CD4-positive, alpha-beta T cell treated with Interleukin-21 for 1 hour (primary cell): ENCODE measurements around the gene TSPEAR.
"Not testable (repeated sequence)": the region's sequence is repeated elsewhere in the genome, so short reads cannot be mapped to it uniquely, and the experiment has no call there.

Experiments used
- DNase-seq: peaks from one replicate; pipeline ENCODE4 v3.0.0-alpha.2; 2020

The TSPEAR gene

DNA sequence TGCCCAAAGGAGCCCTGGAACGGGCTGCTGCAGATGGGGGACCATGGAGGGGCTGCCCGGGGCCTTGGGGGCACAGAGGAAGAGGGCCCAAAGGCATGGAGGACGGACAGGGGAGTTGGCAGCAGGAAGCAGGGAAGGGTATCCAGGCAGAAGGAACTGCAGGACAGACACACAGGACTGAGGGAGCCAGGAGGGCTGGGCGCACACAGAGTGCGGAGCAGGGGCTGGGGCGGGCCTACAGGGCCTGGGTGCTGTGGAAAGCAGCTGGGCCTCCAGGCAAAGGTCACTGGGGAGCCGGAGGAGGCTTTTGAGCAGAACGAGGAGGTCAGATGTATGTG, 199.5 kb downstream of the TSPEAR start:
- DNase-seq, result no peak

DNA sequence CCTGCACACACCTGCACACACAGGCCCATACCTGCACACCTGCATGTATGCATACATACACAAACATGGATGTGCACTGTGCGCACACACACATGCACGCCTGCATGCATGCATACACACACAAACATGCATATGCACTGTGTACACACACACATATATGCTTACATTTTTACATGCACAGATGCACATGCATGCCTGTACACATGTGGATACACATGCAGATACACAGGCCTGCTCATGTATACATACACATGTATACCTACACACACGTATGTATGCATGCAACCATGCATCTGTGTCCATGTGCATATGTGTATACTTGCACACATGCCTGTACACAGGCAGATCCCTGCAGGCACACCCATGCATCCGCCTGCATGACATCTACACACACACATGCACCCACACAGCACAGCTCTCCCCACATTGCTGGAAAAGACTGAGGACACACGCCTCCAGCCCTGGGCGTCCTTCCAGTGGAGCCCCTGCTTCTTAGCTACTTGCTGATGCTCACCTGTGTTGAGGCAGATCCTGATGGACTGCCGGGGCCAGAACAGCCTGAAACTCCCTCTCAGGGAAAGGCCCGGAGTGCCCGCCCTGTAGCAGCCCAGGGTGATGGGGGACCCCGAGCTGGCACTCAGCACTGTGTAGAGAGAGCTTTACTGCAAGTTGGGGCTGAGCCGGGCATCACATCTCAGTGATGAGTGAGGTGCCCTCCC, 200.0 kb downstream of the TSPEAR start:
- no peak for DNase-seq

DNA sequence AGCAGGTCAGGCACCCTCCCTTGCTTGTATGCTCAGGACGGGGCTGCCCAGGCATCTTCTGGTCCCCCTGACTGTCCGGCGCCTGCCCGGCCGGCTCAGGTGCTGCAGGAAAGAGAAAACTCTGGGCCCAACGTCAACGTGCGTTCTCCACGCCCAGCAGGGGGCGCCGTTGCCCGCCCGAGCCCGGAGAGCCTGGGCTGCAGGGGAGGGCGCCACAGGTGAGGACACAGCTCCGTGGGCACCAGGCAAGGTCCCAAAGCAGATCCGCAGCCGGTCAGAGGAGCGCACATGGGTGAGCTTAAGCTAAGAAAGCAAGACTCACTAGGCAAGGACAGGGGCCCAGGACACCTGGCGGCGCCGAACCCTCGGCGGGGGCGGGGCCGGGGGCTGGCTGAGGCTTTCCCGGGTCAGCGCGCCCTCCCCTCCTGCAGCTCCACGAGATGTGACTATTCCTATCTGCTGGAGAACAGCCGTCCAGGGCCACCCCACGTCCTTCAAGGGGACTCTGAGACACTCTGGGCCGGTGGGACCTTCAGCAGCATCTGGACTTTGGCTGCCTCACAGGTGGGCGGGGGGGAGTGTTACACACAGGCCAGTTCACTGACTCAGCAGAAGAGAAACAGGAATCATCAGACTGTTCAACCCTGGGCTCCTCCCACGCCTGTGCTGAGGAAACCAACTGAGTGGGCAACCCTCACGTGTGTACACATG, 200.7 kb downstream of the TSPEAR start:
- DNase-seq, result peak; percentile 80

DNA sequence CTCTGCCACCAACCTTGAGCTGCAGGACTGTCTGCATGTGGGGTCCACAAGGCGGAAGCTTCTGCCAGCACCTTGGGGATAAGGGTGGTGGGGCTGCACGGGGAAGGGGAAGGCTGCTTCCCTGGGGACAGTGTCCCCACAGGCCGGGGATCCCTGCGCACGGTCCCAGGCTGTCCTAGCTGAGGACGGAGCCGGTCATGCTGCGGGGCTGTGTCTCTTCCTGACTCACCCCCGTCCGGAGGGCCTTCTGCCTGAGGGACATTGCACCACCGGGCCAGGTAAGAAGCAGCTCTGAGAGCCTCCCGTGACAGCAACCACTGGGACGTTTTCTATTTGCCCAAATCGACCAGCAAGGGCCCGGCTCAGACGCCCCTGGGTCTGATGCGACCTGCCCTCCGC, 201.3 kb downstream of the TSPEAR start:
- no peak for DNase-seq

DNA sequence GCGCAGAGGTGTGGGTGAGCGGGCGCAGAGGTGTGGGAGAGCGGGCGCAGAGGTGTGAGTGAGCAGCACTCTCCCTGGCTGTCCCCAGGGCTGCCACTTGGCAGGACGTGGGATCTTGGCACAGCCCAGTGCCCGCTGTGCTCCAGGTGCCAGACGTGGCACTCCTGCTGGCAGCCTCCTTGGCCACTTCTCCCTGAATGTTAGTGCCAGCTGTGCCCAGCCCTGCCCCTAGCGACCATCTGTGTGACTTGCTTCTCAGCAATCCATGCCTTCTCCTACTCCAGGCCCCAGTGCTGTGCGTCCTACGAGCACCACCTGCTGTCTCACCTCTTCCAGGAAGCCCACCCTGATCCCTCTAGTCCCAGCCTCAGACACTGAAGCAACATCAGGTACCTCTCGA, 201.8 kb downstream of the TSPEAR start:
- no peak for DNase-seq

DNA sequence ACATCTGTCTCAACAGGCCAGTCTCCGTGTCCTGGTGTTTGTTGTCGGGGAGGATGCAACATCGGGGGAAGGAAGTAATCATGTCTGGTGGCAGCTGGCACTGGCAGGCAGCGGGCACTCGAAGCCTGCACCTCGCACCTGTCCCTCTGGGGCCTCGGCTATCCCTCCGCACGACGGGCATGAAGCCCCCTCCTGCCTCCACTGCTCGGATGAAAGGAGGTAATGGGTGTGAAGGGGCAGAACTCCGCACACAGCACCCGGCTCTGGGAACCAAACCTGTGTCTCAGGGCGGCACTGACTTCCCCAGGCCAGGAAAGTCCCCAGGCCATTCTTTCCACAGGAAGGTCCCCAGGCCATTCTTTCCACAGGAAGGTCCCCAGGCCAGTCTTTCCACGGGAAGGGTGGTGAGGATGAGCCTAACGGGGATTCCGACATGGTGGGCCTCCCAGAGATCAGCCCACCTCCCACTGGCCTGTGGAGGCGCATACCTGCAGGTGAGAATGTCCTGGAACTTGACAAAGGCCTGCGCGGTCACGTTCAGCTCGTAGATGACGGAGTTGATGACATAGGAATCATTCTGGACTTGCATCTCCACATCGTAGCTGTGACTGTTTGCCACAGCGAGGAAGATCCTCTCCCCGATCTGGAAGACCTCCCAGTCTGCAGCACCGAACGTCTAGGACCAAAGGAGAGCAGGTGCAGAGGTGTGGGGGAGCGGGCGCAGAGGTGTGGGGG, 202.5 kb downstream of the TSPEAR start:
- DNase-seq, result no peak

DNA sequence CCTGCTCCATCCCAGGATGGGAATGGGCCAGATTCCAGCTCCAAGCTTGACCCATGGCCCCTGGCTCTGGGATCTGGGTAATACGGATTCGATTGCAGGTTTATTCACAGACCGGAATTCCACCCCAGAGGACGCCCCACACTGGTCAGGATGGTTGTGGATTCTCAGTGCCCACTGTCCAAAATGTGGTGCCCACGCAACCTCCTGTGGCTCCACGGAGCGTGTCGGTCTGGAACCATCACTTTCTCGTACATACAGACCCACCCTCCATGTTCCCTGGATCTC, 203.0 kb downstream of the TSPEAR start:
- no peak for DNase-seq

DNA sequence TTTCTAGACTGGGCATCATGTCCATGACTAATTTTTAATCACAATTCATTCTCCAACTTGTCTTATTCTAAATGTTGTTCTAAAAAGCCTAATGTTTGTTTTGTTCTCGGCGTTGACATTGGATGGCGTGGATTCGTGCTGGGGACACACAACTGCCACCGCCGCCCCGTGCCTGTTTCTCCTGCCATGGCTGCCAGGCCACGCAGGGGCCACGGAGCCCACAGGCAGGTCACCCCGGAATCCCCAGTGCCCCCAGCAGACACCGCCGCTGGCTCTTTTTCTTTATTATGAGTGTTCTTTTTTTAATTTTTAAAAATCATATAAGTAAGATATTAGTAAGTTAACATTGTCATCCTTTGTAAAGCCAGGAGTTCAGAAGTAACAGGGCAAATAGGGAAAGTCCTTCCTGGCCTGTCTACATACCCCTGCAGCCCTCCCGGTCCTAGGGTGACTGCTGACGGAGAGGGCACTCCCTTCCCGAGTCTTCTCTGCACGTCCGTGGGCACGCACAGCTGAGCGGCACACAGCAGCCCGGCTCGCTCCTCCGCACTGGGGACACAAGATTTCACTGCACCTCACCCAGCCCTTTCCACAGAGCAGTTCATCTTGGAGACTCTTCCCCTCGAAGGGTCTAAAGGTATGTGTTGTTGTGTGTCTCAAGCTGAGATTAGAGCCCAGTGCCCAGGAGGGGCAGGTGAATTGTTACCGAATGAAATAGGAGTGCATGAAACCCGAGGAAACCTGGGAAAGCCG, 203.5 kb downstream of the TSPEAR start:
- DNase-seq, result no peak

DNA sequence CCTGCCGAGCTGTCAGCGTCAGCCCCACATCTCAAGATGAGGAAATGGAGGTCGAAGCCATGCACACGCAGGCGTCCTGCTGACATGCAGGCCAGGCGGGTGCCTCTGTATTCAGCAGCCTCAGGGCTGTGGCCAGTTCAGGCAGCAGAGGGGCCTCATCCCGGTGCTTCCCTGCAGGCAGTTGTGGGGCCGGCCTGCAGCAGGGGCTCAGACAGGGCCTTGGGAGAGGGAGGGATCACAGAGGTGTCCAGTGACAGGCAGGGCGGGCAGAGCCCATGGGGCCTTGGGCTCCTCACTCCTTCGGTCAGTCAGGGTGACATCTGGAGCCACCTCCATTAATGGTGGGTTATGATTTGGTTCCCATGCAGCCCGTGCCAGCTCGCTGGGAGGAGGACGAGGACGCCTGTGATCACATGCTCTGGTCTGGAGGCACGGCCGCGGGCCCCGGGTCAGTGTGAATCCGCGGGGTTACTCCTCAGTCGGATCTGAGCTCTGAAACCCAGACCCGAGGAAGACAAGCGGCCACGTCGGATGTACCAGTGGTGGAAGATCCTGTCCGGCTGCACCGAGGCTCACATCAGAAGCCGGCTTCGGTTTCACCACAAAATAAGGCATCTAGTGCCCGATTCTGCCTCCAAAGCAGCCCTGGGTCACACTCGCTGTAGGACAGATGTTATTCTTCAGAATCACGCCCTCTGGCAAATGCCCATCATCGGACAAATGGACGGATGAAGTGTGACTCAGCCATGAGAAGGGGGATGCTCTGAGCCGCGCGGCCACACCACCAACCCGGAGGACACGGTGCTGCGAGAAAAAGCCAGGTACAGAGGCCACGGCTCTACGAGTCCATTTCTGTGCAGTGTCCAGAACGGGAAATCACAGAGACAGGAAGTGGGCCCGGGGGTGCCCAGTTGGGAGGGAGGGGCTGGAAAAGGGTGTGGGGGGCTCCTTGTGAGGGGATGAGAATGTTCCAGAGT, 204.8 kb downstream of the TSPEAR start:
- DNase-seq, result no peak

DNA sequence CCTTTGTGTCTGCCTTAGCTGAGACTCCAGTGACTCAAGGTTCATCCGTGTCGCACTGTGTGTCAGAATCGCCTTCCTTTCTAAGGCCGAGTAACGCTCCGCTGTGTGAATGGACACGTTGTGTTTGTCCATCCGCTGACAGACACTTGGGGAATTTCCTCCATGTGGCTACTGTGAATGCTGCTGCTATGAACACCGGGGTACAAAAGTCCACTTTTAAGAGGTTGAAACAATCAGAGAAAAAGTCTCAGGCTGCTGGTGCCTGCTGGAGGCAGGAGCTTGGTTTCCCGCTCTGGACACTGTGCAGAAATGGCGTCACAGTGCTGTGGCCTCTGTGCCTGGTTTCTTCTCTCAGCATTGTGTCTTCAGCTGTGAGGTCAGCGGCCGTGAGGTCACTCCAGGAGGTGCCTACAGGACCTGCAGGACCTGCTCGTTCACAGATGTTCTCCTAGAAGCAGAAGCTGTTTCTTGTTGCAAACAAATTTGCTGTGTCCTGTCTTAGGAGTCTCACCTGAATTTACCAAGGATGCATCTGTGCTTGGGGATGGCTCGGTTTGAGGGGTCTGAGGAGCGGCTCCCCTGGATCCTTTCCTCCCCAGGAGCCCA, 205.6 kb downstream of the TSPEAR start:
- no peak for DNase-seq

DNA sequence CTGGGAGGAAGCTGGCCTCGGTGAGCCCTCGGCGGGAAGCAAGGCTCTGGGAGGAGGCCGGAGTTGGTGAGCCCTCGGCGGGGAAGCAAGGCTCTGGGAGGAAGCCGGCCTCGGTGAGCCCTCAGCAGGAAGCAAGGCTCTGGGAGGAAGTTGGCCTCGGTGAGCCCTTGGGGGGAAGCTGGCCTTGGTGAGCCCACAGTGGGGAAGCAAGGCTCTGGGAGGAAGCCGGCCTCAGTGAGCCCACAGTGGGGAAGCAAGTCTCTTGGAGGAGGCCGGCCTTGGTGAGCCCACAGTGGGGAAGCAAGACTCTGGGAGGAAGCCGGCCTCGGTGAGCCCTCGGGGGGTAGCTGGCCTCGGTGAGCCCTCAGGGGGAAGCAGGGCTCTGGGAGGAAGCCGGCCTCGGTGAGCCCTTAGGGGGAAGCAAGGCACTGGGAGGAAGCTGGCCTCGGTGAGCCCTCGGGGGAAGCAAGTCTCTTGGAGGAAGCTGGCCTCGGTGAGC, 207.4 kb downstream of the TSPEAR start:
- no peak for DNase-seq

DNA sequence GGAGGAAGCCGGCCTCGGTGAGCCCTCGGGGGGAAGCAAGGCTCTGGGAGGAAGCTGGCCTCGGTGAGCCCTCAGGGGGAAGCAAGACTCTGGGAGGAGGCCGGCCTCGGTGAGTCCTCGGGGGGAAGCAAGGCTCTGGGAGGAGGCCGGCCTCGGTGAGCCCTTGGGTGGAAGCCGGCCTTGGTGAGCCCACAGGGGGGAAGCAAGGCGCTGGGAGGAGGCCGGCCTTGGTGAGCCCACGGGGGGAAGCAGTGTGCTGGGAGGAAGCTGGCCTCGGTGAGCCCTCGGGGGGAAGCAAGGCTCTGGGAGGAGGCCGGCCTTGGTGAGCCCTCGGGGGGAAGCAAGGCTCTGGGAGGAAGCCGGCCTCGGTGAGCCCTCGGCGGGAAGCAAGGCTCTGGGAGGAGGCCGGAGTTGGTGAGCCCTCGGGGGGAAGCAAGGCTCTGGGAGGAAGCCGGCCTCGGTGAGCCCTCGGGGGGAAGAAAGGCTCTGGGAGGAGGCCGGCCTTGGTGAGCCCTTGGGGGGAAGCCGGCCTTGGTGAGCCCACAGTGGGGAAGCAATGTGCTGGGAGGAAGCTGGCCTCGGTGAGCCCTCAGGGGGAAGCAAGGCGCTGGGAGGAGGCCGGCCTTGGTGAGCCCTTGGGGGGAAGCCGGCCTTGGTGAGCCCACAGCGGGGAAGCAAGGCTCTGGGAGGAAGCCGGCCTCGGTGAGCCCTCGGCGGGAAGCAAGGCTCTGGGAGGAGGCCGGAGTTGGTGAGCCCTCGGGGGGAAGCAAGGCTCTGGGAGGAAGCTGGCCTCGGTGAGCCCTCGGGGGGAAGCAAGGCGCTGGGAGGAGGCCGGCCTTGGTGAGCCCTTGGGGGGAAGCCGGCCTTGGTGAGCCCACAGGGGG, 208.1 kb downstream of the TSPEAR start:
- DNase-seq, result not testable (repeated sequence)

DNA sequence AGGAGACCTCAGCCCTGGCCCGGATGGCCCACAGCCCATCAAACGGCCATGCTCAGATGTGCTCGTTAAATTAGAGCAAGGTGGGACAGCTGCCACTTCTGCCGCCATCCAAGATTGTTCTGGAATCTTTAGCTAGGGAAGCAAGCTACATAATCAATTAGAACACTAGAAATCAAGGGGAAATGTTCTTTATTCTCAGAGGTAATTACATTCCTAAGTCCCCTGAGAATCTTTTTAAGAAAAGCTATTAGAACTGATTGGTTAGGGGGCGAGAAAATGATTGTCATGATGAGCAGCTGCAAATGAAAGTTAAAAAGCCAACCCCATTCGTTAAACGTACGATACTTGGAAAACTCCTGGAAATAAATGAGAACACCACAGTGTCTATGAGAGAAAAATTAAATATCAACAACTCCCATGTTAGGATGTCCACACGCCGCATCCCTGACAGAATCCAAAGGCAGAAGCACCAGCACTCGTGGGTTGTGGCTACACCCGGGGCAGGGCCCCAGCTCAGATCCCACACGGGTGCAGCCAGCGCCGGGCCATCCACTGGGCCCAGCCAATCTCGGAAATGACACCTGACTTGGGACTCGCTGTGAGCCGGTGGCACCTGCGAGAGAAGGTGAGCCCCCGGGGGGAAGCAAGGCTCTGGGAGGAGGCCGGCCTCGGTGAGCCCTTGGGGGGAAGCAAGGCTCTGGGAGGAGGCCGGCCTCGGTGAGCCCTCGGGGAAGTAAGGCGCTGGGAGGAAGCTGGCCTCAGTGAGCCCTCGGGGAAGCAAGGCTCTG, 209.0 kb downstream of the TSPEAR start:
- no peak for DNase-seq

DNA sequence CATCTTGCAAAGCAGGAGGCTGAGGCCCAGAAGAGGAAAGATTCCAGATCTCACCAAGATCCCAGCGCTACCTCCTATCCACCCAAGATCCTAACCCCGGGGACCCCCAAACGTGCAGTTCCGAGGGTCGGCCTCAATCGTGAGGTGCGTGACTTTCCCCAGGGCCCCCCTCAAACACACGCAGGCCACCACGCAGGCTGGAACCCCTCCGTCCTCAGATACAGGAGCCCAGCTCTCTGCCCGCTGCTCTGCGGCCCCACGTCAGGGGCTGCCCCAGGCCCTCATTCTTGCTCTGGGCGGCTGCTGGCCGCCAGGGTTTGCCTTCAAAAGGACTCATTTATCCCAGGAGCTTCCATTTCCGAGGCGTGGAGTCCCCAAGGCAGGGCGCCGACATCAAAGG, 211.3 kb downstream of the TSPEAR start:
- DNase-seq, result no peak

DNA sequence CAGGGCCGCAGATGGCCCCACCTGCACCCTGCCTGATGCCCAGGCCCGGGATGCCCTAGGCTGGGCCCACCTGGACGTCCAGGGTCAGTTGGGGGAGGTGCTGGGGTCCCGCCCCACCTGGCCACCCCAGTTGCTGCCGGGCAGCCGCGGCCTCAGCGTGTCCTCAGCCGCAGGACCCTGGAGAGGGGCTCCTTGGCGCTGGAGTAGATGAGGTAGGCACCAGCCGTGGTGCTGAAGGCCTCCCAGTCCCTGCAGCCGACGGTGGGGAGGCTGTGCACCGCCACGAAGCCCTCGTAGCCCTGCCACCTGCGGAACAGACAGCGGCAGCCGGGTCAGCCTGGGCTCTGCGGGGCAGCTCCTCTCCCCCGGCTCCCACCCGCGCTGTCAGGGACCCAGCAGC, 211.7 kb downstream of the TSPEAR start:
- DNase-seq, result no peak

DNA sequence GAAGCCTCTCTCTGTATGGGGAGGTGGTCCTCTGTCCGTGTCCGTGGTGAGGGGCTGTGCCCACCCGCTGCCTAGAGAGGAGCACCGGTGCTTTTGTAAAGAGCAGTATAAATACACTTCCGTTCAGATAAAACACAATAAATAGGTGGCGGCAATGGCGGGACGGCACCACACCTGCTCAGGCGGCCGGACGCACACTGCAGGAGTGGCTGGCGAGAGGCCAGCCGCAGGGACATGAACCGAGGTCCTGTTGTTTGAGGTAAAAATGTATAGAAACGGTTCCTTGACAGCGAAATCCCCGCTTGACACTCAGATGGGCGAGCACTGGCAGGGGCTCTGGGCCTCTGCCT, 212.2 kb downstream of the TSPEAR start:
- DNase-seq, result no peak

DNA sequence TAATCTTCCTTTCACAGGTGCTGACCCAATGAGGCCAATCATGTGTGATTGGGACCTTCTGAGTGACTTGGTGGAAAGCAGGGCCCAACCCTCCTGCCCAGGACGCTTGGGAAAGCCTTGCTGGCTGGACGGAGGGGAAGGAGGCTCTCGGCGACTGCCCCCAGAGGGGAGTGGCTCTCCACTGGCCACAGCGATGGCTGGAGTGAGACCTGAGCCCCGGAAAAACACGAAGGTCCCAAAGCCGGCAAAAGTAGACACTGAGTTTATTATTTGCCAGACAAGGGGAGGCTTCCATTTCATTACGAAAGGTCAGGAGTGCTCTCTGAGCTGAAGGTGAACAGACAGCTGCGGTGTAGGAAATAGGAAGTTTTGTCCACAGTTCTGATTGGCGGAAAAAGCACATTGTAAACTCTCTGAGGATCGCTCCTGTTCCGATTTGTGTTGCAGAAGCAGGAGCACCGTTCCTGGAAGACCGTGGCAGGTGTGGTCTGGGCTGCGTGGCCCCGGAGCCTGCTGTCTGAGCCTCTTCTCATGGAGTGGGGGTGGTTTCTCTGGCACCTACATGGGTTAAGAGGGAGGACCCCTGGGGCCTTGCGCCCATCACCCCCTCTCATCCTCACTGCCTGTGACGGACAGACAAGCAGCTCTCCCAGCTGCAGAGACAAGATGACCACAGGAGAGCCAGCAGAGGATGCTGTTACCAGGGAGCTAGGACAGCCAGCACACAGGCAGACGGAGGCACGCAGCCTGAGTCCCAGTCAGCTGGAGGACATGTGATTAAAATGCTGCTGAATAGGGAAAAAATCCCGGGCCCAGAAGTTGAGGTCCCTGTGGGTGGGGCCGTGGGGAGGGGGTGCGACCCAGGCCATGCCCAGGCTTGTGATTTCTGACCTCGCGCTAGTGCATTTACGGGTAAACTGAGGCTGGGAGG, 212.8 kb downstream of the TSPEAR start:
- no peak for DNase-seq

DNA sequence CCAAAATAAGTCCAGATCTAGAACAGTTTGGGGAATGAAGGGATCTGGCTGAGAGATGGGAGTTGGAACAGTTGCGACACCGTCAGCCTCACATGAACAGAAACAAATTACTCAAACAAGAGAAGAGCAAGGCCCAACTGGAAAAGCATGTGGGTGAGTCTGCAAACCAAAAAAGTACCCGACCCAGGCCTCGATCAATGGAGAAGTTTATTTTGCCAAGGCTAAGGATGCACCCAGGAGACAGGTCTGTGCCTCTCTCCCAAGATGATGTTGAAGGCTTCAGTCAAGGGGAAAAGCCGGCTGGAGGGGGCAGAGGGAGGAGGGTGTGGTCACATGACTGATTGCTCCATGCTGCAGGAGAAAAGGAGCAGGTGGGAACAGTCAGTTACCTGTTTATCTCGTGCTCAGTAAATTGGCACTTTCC, 213.7 kb downstream of the TSPEAR start:
- no peak for DNase-seq
